HG03460 (cell line): ENCODE measurements around the gene ANKRD44.
"Not testable (repeated sequence)": the region's sequence is repeated elsewhere in the genome, so short reads cannot be mapped to it uniquely, and the experiment has no call there.

Experiments used
- ATAC-seq: cut with Tn5 transposase; IDR thresholded peaks from one replicate; pipeline ENCODE4 v1.9.1; 2021; ENCODE audit not compliant: unreplicated experiment

ANKRD44 gene

DNA sequence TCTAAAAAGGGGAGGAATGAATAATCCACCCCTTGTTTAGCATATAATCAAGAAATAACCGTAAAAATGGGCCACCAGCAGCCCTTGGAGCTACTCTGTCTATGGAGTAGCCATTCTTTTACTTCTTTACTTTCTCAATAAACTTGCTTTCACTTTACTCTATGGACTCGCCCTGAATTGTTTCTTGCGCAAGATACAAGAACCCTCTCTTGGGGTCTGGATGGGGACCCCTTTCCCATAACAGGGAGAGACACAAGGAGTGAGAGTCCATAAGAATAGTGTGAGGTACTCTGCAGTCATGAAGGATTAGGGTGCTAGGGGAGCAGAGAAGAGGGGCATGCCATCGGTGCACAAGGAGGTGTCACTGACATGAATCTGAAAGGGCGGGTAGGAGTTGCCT is 224.9 kb downstream of the ANKRD44 start:
- ATAC-seq, result no peak

DNA sequence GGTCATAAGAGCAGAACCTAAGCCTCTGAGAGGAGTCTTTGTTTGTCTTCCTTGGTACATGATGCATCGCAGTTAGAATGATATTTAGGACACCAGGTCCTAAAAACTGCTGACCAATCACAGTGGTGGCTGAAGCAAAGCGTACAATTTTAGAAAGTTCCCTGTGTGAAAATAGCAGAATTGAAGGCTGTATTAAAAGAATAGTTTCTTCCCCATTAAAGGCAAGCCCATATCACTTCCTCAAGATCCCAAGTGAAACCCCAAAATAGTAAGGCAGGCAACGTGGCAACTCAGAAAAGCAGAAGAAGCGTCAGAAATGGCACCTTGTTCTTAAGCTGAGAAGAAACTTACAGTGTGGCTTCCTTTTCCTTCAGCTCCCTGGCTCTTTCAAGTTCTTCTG is 229.3 kb downstream of the ANKRD44 start:
- ATAC-seq, result no peak

DNA sequence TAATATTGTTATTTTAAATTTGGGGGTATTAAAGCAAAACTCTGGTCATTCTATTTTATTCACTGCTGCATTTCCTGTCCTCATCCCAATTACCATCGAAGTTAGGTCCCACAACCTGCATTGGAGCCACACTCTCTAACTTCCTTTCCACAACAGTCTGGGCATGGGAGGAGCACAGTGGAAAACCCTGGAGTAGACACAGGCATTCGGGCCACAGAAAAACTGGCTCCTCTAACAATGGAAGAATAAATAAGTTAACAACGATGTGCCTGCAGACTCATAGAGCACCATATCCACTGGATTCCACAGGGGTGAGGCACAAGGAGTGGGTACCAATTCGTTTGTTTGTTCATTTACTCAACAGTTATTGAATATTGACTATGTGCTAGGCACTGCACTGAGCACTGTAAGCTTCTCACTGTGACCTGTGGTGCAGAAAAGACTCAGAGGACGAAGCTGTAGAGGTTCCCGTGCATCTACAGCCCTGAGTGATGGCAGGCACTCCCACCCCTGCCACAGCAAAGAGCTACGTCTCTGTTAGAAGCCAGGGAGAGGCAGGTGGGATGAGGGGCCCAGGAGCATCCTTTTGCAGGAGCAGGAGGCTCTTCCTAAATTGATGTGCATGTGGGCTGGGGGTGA is 229.9 kb downstream of the ANKRD44 start:
- no peak for ATAC-seq

DNA sequence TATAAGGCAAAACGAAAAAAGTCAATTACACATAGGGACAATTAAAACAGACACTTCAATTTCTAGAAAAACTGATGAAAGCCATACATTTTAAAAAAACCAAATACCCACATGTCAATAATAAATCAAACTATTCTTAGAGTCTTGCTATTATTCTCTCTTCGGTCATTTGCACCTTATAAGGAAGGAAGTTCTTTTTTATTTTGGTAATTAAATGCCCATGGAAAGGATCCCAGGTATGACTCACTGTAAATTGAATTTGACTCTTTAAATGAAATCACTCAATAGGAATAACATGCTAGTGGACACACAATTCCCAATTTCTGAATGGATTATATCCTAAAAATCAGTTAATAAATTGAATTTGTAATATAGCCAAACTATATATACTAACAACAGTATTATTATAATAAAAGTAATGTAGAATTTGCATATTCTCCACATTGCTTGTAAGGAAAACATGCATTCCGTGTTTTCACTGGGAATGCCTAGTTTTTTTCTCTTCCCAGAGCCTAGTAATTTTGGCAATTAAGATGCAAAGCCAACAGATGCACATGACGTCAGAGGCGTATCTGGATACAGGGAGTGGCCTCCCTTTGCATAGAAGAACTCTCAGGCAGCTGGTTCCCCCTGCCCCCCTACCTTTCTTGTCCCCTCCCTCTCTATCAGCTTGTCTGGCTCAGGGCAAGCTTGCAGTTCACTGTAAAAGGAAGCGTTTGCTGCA is 230.6 kb downstream of the ANKRD44 start:
- ATAC-seq, result no peak

DNA sequence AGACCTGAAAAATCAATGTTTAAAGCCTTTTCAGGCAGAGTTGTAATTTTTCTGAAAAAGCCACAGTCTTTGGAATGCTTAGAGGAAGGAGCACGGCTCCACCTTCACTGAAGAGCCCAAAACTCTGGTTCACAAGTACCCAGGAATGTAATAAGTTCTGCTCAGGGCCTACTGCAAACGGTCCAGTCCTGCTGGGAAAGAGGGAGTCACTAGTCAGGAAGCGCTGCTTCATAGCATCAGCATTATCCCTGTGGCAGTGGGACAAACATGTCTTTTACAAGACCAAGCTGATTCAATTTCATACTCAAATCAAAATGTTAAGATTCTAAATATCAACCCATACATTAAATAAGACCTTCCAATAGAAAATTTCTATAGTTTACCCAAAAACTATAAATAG is 231.2 kb downstream of the ANKRD44 start:
- no peak for ATAC-seq

DNA sequence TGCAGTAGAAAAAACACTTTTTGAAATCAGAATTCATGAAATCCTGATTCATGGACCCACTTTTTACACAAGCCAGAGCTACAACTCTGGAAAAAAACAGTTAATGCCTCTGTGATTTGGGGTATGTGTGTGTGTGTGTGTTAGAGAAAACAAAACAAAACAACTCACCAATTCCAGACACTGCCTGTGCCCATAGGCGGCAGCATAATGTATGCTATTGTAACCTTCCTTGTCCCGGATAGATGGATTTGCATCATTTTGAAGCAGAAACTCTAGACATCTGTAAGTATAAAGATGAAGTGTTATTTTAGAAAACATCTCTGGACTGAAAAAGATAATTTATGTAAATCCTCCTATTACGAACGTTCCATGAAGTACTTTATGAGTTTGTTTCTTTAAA is 232.0 kb downstream of the ANKRD44 start:
- ATAC-seq, result no peak

DNA sequence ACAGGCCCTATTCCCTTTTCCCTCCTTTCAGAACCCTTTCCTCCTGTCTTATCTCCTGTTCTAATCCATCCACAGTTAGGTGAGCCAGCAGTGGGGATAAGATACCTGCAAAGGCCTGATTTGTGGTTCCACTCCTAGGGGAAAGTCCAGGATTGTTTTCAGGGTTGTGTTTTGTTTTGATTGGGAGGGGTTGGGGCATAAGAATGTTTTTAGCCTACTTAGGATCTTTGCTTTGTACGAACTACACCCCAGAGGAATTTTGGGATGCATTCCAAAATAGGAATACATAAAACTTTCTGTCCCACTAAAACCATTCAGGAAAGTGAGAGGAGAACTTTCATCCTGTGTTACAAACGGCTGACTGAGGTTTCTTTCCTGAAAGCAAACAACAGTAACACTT is 233.2 kb downstream of the ANKRD44 start:
- no peak for ATAC-seq

DNA sequence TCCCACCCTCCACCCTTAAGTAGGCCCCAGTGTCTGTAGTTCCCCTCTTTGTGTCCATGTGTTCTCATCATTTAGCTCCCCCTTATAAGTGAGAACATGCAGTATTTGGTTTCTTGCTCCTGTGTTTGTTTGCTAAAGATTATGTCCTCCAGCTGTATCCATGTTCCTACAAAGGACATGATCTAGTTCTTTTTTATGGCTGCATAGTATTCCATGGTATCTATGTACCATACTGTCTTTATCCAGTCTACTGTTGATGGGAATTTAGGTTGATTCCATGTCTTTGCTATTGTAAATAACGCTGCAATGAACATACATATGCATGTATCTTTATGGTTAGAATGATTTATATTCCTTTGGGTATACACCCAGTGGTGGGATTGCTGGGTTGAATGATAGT is 233.9 kb downstream of the ANKRD44 start:
- no peak for ATAC-seq

DNA sequence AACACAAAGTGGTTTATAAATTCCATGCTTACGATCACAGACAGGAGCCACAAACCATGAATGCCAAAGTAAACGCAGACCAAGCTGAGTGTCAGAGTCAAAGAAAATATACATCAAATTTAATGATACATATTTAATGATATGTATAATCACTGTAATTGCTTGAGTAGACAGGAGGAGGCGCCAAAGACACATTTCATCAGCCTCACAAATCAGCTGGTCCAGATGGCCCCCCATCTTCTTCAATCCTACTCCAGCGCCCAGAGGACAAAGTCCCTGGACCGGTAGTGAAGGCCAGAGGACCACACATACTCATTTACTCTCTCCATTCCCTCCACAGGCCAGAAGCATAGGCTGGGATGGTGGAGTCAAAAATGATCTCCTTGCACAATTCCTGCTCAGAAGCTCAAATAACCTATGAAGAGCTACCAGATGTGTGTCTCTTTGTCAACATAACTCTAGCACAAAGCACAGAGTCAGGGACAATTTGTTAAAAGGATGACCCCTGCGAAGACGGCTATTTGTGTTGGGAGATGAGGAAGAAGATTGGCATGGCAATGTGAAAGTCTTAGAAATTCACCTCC is 234.7 kb downstream of the ANKRD44 start:
- no peak for ATAC-seq

DNA sequence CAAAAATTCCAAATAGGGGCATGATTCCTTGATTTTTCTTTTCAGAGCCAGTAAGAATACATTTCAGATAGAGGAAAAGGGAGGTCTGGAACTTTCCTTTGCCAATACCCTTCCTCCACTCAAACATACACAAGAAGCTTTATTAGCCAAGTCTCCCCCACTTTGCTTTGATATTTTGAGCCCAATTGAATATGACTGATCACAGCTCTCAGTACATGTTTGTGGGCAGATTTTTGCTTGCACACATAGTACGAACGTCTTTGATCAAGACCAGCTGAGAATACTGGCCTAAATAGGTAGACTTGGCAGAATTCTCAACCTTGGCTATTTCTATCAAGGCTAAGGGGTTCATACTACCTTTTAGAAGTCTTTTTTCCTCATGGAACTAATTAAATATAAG is 235.3 kb downstream of the ANKRD44 start:
- no peak for ATAC-seq

DNA sequence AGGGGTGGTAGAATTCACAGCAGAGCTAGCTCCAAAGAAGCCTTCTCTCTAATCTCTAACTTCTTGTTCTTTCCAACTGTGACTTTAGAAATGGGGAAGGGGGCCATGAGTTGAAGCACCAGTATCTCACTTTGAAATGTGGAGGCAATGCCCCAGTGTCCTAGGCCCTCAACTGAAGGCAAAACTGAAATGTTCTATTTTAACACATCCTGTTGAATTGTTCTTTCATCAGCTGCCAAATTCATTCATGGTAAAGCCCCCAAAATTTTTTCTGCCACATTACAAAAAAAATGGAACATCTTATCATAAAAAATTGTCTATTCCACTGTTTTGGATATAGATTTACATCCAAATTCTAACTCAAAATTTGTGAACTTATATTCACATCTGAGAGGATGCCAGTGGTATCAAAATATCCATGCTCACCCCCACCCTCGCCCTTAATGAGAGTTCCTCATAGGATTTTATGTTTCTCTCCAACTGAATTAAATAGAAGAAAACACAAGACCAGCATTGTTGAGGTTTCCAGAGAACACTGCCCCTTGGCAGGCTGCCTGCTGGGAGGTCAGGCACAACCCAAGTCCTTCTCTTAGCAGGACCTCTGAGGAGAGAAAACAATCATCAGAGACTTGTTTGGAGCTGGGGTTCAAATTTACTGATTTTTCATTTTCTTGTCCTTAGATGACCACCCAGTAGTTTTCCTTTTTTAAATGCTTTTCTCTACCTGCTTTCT is 236.7 kb downstream of the ANKRD44 start:
- ATAC-seq, result no peak

DNA sequence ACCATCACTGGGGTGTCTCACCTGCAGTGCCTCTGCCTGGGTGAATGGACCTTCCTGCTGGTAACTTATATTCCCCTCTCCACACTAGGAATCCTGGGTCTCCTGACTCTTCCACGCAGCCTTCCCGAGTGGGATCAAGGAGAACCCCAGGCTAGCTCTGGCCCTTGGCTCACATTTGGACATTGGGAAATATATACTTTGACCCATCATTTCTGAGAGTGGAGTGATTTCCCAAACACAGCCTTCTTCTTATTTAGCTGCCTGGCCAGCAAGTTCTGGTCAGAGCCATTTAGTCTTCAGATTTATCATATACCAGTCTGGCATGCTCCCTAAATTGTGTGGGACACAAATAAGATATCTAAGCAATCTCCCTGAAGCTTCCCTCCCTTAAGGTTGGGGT is 237.3 kb downstream of the ANKRD44 start:
- ATAC-seq, result no peak

DNA sequence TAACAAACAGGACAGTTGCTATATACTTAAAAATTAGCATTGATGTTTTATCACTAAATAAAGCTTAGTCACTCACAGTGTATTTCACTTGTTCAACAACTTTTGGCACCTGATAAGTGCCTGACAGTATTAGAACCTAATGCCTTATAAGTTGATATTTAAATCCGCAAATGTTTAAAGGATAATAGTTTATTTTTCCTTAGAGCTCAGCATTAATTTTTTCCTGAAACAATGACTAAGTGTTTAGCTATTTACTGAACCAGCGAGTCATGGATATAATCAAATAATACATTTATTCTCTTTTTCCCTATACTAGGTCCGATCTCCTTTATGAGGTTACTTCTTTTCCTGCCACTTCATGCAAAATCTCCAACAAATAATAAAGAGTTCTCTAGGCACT is 238.0 kb downstream of the ANKRD44 start:
- no peak for ATAC-seq

DNA sequence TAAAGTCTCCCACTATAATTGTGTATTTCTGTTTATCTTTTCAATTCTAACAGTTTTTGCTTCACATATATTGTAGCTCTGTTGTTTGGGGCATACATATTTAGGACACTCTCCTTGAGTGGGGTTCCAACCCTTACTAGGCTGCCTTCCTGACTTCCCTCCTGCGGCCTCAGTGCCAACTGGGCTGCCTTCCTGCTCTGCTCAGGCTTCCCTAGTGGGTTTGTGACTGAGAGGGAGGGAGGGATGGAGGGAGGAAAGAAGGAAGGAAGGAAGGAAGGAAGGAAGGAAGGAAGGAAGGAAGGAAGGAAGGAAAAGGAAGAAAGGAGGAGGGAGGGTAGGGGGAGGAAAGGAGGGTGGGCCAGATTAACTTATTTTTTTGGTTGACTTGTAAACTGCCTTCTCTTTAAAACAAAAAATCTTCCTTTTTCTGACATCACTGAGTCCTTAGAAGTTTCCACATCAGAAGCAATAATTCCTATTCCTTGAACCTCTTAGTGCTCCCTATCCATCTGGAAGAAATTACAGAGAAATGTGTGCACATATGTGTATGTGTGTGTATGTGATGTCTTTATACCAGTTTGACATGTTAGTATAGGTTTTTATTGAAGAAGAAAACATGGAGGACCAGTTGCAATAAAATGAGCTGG is 238.7 kb downstream of the ANKRD44 start:
- no peak for ATAC-seq

DNA sequence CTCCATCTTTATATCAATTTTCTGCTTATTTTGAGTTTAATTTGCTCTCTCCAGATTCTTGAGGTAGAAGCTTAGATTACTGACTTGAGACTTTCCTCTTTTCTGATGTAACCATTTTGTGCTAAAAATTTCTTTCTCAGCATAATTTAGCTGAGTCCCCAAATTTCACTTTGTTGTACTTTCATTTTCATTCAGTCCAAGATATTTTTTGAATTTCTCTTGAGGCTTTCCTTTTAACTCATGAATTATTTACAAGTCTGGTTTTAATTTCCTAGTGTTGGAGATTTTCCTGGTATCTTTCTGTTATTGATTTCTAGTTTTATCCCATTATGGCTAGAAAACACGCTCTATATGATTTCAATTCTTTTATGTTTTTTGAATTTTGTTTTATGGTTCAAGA is 239.4 kb downstream of the ANKRD44 start:
- no peak for ATAC-seq

DNA sequence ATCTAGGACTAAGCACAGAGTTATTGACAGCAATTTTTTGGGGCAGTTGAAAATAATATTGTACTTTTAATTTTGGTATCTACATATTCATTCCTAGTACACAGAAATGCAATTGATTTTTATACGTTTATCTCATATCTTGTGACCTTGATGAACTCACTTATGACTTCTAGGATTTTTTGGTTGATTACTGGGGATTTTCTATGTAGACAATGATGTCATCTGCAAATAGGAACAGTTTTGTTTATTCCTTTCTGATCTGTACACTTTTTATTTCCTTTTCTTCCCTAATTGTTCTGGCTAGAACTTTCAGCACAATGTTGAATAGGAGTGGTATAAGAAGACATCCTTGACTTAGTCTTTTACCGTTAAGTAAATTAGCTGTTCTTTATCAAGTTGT is 240.6 kb downstream of the ANKRD44 start:
- ATAC-seq, result no peak

DNA sequence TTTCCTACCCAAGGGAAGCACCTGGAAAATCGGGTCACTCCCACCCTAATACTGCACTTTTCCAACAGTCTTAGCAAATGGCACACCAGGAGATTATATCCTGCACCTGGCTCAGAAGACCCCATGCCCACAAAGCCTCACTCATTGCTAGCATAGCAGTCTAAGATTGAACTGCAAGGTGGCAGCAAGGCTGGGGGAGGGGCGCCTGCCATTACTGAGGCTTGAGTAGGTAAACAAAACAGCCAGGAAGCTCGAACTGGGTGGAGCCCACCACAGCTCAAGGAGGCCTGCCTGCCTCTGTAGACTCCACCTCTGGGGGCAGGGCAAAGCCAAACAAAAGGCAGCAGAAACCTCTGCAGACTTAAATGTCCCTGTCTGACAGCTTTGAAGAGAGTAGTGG is 248.0 kb downstream of the ANKRD44 start:
- not testable (repeated sequence) for ATAC-seq

DNA sequence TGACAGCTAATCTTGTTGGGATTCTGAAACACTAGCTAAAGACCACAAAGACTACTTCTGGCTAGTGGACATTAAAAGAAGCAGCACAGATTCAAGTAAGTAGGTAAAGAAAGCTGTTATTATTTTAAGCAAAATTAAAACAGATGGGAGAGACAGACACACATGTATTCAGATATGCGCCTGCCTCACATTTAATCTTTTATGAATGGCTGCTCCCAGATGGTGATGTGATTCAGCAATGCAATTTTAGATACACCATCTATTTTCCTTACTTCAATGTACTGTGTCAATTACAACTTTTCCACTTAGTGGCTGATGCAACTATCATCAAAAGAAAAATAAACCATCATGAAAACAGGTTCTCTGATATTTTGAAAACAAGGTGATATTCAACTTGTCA is 251.1 kb downstream of the ANKRD44 start:
- ATAC-seq, result no peak

DNA sequence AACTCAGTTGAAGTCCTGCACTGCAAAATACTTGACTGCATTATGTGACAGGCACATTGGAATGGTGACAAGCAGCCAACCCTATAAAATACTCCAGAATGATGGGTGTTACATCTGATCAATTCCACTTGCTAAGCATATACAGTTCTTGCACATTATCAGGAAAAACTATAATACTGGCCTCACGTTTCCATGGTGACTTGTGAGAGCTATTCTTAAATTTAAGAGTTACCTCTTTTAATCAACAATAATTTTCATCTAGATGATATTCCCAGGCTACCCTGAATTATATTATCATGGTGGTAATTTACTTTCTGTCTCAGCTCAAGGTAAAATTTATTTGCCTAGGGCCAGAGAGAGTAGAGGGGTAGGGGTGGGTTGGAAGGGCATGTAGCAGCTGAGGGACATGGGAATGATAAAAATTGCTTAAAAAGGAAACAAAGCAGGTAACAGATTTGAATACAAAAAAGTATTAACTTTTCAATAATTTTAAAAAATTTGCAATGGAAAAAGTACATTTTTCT is 251.7 kb downstream of the ANKRD44 start:
- no peak for ATAC-seq

DNA sequence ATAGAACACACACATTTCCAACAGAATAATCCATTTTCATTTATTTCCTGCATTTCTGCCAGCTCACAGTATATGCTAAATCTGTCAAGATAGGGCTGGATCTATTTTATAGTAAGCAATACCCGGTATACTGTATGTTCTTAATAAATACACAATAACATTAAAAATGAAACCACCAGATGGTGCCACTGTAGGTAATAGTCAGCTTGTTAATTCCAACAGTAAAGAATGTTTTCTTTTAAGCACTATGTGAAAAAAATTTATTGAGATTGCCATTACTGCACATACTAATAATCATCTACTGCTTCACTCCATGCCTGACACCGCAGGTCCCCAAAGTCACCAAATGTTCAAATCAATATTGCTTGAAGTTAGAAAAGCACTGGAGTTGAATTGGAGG is 252.6 kb downstream of the ANKRD44 start:
- ATAC-seq, result no peak

DNA sequence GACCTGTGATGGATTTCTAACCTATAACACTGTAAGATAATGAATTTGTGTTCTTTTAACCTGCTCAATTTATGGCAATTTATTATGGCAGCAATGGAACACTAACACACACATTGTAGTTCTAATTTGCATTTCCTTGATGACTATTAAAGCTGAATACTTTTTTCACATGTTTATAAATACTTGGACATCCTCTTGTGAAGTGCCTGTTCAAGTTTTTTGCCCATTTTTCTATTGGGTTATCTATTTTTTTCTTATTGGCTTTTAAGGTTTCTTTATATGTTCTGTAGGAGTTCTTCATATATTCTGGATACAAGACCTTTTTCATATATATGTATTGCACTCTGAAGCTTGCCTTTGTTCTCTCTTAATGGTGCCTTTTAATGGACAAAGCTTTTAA is 255.5 kb downstream of the ANKRD44 start:
- no peak for ATAC-seq
